ENCODE measurements around the gene JUP.

JUP gene

GRCh38 chr17:41801374-41802271, 15.1 kb upstream of the JUP start:
- POLR2A ChIA-PET, result interaction anchor here (0.5 to 1.5 kb wide), 5 partner anchors 10 to 117 kb away, joined by 3 to 8 read pairs (median 3); partner anchors contain the start of genes ACLY and P3H4
- TF ChIP-seq CTCF (IDR thresholded peaks at IDR 0.05; ENCODE audit: insufficient read depth, low read length, missing control alignments), result peak; percentile 97
- no peak for DNase-seq (ENCODE audit: low read depth, low spot score)
- H3K4me3 ChIP-seq (ENCODE audit: low read depth, low read length), result no peak overlapping the region; the same call in 1 of the 2 replicates
- CTCF ChIA-PET, result interaction anchor here (0.6 to 11.3 kb wide), 37 partner anchors 8 to 161 kb away, joined by 3 to 189 read pairs (median 5); partner anchors contain the start of genes ACLY, FKBP10, HAP1 and JUP

GRCh38 chr17:41800601-41801373, 14.3 kb upstream of the JUP start:
- no peak overlapping the region for H3K4me3 ChIP-seq (ENCODE audit: low read depth, low read length)
- POLR2A ChIA-PET, result interaction anchor here (0.5 to 1.5 kb wide), 4 partner anchors 11 to 74 kb away, joined by 3 to 8 read pairs (median 4); partner anchors contain the start of gene P3H4
- no peak for TF ChIP-seq CTCF (IDR thresholded peaks at IDR 0.05; ENCODE audit: insufficient read depth, low read length, missing control alignments)
- no peak for DNase-seq (ENCODE audit: low read depth, low spot score)
- CTCF ChIA-PET, result interaction anchor here (0.7 to 11.3 kb wide), 30 partner anchors 7 to 162 kb away, joined by 3 to 189 read pairs (median 8); partner anchors contain the start of genes FKBP10, HAP1, JUP and P3H4

GRCh38 chr17:41799366-41799765, 12.9 kb upstream of the JUP start:
- no peak overlapping the region for H3K4me3 ChIP-seq (ENCODE audit: low read depth, low read length)
- CTCF ChIA-PET, result interaction anchor here (0.6 to 11.3 kb wide), 8 partner anchors 9 to 103 kb away, joined by 3 to 189 read pairs (median 38); partner anchors contain the start of genes FKBP10, HAP1, JUP and P3H4
- no peak for TF ChIP-seq CTCF (IDR thresholded peaks at IDR 0.05; ENCODE audit: insufficient read depth, low read length, missing control alignments)
- POLR2A ChIA-PET, result interaction anchor here (1.3 kb wide), 1 partner anchor 26 kb away, joined by 3 read pairs; no protein-coding TSS in a partner anchor
- no peak for DNase-seq (ENCODE audit: low read depth, low spot score)

- TF ChIP-seq CTCF (IDR thresholded peaks at IDR 0.05; ENCODE audit: insufficient read depth, low read length, missing control alignments), result no peak
- no peak for DNase-seq (ENCODE audit: low read depth, low spot score)
- H3K4me3 ChIP-seq (ENCODE audit: low read depth, low read length), result no peak overlapping the region
- ChIA-PET CTCF (interaction anchor here (1.3 to 11.3 kb wide), 8 partner anchors 7 to 61 kb away, joined by 3 to 189 read pairs (median 30); partner anchors contain the start of genes FKBP10, HAP1, JUP and P3H4), POLR2A (no interaction called here)
These were observed 10.9 kb upstream of the JUP start for GRCh38 chr17:41797377-41797776.

GRCh38 chr17:41796121-41796895, 9.8 kb upstream of the JUP start:
- TF ChIP-seq CTCF (IDR thresholded peaks at IDR 0.05; ENCODE audit: insufficient read depth, low read length, missing control alignments), result no peak
- no peak overlapping the region for H3K4me3 ChIP-seq (ENCODE audit: low read depth, low read length)
- ChIA-PET CTCF (interaction anchor here (0.9 to 11.3 kb wide), 7 partner anchors 10 to 60 kb away, joined by 3 to 189 read pairs (median 8); partner anchors contain the start of genes HAP1, JUP and P3H4), POLR2A (no interaction called here)
- DNase-seq (ENCODE audit: low read depth, low spot score), result no peak

All from AG04449 (cell line).